Islet precursor cell (in vitro differentiated cells): Measurements from ENCODE around the gene NXPH3.
"Not testable (repeated sequence)": the region's sequence is repeated elsewhere in the genome, so short reads cannot be mapped to it uniquely, and the experiment has no call there.

Experiments used
- DNase-seq: peaks from one replicate; pipeline ENCODE4 v3.0.0-alpha.2; 2018

The NXPH3 gene

DNA sequence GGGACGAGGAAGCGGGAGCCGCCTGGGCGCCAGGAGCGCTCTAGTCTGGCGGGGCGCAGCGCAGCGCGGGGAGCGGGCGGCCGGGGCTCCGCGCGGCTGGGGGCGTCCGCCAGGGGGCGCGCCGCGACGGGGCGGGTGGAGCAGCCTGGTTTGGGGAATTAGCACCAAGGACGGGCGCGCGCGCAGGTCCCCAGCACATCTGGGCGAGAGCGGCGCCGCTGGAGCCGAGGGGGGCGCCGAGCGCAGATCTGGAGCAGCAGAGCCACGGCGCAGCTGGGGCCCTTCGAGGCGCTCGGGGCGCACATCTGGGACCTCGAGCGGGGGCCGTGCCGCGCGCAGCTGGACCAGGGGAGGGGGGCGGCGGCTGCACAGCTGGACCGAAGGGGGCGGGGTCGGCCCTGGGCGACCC, at the start of gene NXPH3:
TSS of gene NXPH3 (plus strand) at position 193 of the 409 bp plus-strand sequence. CDS start 349 bp downstream, outside the sequence.
- DNase-seq = peak; percentile 94

- DNase-seq = no peak
These were observed 47.6 kb upstream of the NXPH3 start for GRCh38 chr17:49527927-49528651.

DNA sequence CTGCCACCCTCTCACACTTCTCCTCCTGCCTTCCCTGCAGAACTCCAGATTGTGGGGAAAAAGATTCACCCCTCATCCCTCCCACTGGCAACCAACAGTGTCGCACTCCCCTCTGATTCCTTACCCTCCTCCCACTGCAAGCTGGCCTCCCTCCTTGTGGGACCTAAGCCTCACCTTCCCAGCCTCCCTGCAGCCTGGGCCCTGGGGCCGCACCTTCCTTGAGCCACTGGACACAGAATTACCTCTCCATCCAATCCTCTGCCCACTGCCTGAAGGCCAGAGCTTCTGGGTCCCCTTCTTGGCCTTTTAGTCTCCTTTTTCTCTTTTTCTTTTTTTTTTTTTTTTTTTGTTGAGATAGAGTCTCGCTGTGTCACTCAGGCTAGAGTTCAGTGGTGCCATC, 46.7 kb upstream of the NXPH3 start:
- DNase-seq = no peak

GRCh38 chr17:49530118-49530517, 45.6 kb upstream of the NXPH3 start:
- DNase-seq = peak; percentile 5

- DNase-seq = no peak
These were observed 31.8 kb upstream of the NXPH3 start for GRCh38 chr17:49543860-49544259.

GRCh38 chr17:49545007-49545660, 30.5 kb upstream of the NXPH3 start:
- peak; percentile 64 for DNase-seq

DNA sequence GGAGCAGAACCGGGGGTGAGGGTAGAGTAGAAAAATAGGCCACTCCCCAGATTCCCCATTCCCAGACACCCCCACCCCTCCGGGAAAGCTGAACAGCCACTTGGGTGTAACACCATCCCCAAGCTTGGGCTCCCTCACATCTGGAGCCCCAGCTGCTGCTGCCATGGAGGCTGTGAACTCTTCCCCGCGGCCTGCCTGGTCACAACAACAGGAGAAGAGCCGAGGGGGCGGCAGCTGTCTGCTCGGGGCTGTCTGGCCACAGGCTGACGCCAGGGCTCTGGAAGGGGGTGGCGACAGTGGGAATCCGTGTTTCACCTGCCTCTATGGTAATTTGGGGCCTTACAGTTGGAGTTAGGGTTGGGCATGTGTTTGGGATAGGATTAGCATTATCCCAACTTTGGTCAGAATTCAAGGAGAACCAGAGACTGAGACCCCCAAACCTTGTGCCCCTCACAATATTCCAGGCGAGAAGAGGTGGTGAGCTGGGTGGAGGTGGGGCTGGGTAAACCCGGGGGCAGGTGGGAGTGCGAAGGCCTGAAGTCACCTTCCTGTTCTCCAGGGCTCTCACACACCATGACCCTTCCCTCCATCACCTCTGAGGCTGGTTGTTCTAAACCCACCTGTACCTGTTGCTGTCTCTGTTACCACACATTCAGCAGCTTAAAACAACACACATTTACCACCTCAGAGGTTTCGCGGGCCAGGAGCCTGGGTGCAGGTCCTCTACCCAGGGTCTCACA, 29.7 kb upstream of the NXPH3 start:
- DNase-seq = peak; percentile 67

GRCh38 chr17:49546546-49547535, 28.8 kb upstream of the NXPH3 start:
- DNase-seq = peak; percentile 56

GRCh38 chr17:49547566-49547965, 28.1 kb upstream of the NXPH3 start:
- DNase-seq = peak; percentile 52

DNA sequence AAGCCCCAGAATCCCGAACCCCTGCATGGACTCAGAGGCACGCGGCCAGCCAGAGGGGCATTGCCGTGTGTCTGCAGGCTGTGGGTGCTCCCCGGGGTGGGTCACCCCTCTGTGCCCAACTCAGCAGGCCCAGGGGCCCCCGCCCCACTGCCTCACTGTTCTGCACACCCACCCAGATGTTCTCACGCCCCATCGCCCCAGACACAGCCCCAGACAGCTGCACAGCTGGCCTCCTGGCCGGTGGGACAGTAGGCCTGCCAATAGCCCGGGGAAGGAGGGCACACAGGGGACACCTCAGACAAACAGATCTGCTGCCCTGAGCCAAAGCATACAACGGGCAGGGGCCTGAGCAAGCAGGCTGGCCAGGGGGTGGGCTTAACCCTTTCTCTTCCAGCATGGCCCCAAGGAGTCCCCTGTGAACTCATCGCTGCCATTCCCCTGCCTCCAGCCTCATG, 27.6 kb upstream of the NXPH3 start:
- DNase-seq = no peak

DNA sequence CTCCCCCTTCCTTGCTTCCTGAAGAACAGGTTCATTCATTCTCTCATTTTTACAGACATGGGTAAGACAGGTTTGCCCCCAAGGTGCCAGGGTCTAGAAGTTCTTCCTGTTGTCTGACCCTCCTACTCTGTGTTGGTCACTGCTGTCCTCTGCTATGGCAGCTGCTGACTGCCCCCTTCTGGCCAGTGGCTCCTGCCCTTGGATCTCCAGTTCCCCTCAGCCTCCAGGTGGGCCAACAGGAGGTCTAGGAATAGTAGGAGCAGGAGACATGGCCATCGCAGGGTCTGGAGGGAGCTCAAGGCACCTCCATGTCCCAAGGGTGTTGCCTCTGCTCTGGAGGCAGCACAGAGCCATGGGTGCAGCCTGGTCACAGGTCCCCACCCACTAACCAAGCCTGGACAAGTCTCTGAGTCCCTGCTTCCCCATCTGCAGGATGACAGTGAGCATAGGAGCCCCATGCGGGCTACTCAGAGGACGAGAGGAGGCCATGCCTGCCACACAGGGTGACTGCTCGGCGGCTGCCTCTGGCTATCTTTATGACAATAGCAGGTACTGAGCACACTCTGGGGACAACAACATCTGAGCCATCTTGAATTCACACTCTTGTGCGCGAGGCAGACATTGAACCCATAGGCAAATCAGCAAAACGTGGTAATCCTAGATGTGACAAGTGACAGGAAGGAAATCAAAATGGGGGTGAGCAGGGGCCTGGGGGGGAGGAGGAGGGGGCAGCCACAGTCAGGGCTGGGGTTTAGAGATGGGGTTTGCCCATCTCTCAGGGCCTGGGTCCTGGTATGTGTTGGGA, 27.0 kb upstream of the NXPH3 start:
- DNase-seq = peak; percentile 91

GRCh38 chr17:49549311-49549605, 26.4 kb upstream of the NXPH3 start:
- DNase-seq = peak; percentile 48

DNA sequence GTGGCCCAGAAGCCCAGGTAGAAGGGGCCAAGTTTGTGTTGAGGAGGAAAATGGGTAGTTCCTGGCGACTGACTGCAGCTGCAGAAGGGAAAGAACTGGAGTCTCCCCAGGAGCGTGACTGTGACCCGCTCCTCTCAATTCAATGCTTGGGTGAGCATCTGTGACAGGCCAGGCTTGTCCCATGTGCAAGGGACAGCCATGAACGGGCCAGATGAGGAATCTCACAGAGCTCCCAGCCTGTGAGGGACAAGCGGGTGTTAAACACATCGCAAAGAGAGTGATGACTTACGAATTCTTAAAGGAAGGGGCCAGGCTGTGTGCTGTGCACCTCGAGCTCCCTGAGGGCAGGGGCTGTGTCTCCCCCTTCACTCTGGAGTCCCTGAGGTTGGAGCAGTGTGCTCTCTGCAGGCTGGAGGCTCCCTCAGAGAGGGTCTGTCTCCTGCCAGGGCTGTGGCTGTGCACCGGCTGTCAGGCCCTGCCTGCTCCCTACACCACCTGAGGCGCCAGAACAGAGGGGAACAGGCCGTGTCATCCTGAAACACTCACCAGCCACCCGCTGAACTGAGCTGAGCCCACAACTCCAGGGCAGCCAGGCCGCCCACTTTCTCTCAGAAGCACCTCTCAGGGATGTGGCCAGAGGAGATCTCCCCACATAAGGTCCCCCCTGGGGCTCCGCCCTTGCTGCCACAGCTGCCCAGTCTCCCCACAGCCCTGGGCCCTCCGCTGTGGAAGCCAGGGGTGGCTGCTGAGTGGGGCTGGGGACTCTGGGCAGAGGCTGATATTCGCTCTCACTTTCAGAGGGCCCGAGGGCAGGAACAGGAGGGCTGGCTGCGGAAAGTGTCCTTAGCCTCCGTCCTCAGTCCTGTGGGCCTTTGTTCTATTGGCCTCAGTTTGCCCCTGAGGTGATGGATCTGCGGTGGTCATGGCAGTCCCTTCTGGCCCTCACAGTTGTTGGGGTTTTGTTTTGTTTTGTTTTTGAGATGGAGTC, 25.7 kb upstream of the NXPH3 start:
- peak; percentile 61 for DNase-seq

DNA sequence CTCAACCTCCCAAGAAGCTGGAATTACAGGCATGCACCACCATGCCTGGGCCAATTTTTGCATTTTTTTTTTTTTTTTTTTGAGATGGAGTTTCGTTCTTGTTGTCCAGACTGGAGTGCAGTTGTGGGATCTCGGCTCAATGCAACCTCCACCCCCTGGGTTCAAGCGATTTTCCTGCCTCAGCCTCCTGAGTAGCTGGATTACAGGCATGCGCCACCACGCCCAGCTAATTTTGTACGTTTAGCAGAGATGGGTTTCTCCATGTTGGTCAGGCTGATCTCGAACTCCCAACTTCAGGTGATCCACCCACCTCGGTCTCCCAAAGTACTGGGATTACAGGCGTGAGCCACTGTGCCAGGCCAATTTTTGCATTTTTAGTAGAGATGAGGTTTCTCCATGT, 24.9 kb upstream of the NXPH3 start:
- not testable (repeated sequence) for DNase-seq

DNA sequence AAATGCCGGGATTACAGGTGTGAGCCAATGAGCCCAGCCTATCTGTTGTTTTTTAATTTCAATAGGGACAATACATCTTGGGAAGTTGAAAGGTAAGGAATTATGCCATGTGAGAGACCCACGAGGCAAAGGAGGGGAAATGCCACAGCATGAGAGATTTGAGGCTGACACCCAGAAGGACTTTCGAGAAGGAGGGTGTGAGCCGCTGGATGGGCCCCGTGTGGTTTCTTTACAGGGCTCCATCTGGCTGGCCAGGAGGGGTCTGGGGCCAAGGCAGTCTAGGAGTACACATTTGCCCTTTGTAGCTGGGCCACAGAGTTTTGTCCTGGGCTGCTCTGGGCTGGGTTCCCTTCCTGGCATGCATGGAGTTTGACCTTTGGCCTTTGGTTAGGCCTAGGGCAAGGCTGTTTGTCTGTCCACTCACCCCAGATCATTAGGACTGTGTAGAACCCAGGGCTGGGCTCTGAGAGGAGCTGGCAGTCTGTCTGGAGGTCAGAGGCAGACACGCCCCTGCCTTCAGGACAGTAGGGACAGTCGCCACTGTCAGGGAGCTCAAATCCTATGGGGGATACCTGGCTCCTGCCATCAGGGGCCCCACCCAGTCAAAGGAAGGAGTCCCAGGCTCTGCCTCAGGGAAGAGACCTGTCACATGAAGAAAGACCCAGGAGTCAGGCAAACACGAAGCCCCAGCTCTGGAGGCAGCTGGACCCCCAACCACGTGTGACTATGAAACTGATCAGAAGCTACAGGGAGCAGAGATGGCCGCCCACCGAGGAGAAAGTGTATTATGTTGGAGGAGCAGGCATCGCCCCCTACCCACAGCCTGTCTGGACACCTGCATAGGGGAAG, 24.2 kb upstream of the NXPH3 start:
- peak; percentile 61 for DNase-seq

- DNase-seq = peak; percentile 55
These were observed 23.5 kb upstream of the NXPH3 start for GRCh38 chr17:49552070-49552751.

- DNase-seq = peak; percentile 46
These were observed 21.9 kb upstream of the NXPH3 start for GRCh38 chr17:49553676-49554335.
